NCI-H226 (cell line): ENCODE results near the gene CAPZA2.
"Not testable (repeated sequence)": the region's sequence is repeated elsewhere in the genome, so short reads cannot be mapped to it uniquely, and the experiment has no call there.

Experiments
- DNase-seq: peaks from one replicate; pipeline ENCODE4 v3.0.0-alpha.2; 2015

CAPZA2 gene

GRCh38 chr7:116955801-116956476 lies 93.6 kb downstream of the CAPZA2 start:
- no peak for DNase-seq

DNA sequence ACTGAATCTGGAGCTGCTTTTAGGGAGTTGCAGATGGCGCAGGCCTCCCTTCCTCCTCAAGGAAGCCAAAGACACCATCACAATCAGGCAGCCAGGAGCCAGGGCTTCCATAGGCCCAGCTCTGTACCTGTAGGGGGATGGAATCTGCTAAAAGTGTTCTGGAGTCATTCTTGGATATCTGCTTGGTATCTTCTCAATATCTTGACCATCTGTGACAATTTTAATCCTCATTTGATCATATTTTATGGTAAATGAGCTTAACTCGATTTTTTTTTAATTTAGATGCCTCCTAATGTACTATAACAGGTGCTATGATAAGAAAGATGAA lies 94.1 kb downstream of the CAPZA2 start:
- no peak for DNase-seq

- no peak for DNase-seq
Measured at GRCh38 chr7:116957874-116958273, 95.5 kb downstream of the CAPZA2 start.

GRCh38 chr7:116961966-116962673 lies 99.7 kb downstream of the CAPZA2 start:
- DNase-seq: not testable (repeated sequence)

GRCh38 chr7:116963234-116963633 lies 100.8 kb downstream of the CAPZA2 start:
- DNase-seq: no peak

GRCh38 chr7:116966601-116967000 lies 104.2 kb downstream of the CAPZA2 start:
- DNase-seq: no peak

GRCh38 chr7:116967254-116967922 lies 105.0 kb downstream of the CAPZA2 start:
- DNase-seq: no peak

- DNase-seq: no peak
Measured at GRCh38 chr7:116967983-116968382, 105.6 kb downstream of the CAPZA2 start.

DNA sequence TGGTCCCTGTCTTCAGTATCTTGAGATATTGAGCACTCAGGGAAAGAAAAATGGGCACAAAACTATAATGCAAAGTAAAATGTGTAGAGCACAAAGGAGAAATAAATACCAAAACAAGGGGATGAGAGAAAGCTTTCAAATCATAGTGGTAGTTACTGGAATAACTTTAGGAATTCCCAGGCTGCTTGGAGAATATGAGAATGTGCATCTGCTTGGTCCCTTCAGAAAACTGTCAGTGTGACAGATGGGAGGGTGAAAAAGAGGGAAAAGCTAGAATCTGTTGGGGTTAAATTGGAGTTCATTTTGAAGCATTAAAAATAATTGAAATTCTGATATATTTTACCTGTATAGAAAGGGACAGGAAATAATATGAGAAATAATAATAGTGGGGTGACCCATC lies 106.2 kb downstream of the CAPZA2 start:
- no peak for DNase-seq

- DNase-seq: no peak
Measured at GRCh38 chr7:116969371-116969902, 107.0 kb downstream of the CAPZA2 start.

GRCh38 chr7:116970238-116970910 lies 108.0 kb downstream of the CAPZA2 start:
- DNase-seq: no peak

DNA sequence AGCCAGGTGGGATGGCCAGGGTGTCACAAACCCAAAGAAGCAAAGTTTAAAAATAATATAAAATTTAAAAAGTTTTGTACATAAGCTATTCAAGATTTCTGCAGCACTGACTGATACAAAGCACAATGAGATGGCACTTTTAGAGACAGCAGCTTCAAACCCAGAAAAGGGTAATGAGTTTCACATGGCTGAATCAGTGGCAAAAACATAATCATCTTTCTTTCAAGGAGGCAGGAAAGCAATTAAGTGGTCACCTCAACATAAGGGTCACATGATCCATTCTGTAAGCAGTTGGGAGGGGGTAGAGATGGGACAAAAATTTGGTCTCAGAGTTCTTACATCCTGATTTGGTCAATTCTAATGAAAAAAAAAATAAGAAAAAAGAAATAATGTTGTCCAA lies 108.8 kb downstream of the CAPZA2 start:
- not testable (repeated sequence) for DNase-seq
